Measurements from ENCODE around the gene CIITA.
"Not testable (repeated sequence)": the region's sequence is repeated elsewhere in the genome, so short reads cannot be mapped to it uniquely, and the experiment has no call there.

The CIITA gene

GRCh38 chr16:10918294-10919002, 41.4 kb downstream of the CIITA start:
- peak; percentile 87 for DNase-seq

- no peak for DNase-seq
Measured at GRCh38 chr16:10919003-10919351, 42.0 kb downstream of the CIITA start.

DNA sequence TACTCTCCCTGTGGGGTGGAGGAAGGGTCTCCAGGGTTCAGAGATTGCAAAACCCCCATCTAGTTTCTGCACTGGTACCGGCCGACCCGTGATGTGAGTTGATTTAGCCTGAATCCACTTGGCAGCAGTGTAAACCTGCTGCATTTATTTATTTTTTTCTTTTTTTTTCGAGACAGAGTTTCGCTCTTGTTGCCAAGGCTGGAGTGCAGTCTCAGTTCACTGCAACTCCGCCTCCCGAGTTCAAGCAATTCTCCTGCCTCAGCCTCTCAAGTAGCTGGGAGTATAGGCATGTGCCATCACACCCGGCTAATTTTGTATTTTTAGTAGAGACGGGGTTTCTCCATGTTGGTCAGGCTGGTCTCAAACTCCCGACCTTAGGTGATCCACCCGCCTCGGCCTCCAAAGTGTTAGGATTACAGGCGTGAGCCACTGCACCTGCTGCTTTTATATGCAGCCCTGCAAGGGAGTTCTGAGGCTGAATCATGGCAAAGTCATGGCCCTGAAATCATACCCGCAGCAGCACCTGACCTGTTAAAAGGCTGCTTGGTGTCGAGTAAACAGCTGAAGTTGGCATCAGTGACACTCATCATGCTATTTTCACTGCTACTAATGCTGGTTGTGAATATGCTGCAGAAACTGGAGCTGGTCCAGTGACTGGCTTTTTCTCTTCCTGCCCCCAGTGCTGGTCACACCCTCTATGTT, 43.9 kb downstream of the CIITA start:
- no peak for DNase-seq

- DNase-seq = no peak
Measured at GRCh38 chr16:10921536-10922327, 44.7 kb downstream of the CIITA start.

DNA sequence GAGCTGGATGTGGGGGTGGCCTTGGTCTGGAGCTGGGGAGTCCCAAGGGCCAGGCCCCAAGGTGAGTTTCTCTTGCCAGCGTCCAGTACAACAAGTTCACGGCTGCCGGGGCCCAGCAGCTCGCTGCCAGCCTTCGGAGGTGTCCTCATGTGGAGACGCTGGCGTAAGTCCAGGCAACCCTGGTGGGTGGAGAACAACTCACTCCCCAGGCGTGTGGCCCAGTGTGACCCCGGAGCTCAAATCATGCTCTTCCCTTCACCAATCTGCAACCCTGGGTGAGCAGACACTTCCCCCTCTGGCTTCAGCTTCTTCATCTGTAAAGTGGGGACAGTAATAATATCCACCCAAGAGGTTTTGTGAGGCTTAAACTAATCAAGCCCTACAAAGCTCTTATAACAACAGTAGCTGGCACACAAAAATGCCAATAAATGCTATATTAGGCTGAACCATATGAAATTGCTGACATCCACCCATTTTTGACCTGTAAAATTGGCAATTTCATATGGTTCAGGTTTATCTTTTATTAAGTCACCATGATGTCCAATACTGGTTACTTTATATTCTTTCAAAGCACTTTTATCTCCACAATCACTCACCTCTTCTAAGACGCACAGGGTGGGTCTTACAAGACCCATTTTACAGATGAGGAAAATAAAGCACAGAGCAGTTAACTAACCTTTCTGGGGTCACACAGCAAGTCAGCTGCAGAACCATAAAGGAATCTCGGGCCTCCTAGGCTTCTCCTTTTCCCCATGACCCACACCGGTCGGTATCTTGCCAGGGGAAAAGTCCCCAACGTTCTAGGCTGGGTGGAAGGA, 45.5 kb downstream of the CIITA start:
- DNase-seq = no peak

DNA sequence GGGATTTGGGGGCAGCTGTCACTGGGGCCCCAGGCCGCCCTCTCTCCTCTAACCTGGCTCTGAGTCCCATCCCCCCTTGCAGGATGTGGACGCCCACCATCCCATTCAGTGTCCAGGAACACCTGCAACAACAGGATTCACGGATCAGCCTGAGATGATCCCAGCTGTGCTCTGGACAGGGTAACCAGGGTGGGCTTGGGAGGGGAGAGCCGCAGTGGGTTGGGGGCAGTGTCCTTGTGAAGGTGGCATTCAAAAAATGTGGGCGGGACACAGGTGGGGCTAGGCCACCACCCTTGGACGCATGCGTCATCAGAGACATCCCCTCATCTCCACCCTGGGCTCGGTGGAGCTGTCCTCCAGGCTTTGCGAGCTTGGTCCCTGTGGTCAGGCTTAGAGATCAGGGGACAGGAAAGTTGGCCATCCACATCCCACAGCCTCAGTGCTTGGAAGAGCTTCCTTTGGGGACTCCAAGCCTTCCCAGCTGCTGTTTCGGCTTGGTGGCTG, 46.2 kb downstream of the CIITA start:
- no peak for DNase-seq

DNA sequence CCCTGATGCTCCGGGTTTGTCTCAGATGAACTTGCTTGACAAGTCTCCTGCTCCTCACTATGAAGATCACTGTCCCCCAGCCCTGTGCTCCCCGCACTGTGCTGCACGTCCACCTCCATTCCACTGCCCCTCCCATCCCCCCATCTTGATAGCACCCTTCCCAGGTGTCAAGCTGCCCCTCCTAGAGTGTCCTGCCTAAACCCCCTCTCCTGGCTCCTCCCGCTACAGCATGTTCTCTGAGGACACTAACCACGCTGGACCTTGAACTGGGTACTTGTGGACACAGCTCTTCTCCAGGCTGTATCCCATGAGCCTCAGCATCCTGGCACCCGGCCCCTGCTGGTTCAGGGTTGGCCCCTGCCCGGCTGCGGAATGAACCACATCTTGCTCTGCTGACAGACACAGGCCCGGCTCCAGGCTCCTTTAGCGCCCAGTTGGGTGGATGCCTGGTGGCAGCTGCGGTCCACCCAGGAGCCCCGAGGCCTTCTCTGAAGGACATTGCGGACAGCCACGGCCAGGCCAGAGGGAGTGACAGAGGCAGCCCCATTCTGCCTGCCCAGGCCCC, 46.7 kb downstream of the CIITA start:
- no peak for DNase-seq

DNA sequence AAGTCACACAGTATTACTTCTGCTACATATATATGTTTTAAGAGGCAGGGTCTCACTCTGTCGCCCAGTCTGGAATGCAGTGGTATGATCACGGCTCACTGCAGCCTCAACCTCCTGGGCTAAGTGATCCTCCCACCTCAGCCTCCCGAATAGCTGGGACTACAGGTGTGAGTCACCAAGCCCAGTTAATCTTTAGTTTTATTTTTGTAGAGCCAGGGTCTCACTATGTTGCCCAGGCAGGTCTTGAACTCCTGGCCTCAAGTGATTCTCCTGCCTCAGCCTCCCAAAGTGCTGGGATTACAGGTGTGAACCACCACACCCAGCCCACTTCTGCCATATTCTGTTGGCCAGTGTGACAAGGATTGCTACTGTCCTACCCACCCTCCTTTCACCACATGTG, 48.3 kb downstream of the CIITA start:
- not testable (repeated sequence) for DNase-seq

DNA sequence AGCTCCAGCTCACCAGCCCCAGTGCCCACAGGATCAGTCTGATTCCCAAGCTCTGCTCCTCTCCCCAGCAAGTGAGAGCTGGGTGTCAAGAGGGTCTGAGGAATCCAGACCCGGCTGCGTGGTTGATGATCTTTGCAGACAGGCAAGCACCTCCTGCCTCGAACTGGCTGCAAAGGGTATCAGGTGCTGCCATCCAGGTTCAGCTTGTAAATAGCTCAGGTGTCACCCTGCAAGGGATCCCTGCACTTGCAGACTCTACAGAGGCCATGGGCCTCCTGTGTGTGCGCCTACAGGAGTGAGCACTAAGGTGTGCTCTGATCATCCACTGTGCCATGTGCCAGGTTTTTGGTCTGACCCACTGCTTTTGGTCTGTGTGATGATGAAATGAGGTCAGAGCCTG, 49.1 kb downstream of the CIITA start:
- DNase-seq = no peak

DNA sequence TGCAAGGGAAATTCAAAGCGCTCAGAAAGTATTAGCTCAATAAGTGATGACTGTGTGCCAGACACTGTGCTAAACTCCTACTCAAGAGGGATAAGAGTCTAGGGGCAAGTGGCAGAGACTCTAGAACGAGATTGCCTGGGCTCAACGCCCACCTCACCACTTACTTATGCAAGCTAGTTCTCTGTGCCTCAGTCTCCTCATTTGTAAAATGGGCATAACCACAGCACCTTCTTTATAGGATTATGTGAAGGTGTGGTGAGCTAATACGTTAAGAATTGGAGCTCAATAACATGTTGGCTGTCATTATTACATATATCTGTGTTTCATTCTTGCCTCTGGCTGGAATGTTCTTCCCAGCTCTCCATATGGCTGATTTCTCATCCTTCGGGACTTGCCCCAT, 49.9 kb downstream of the CIITA start:
- DNase-seq = no peak

GRCh38 chr16:10927497-10928112, 50.6 kb downstream of the CIITA start:
- DNase-seq = no peak

DNA sequence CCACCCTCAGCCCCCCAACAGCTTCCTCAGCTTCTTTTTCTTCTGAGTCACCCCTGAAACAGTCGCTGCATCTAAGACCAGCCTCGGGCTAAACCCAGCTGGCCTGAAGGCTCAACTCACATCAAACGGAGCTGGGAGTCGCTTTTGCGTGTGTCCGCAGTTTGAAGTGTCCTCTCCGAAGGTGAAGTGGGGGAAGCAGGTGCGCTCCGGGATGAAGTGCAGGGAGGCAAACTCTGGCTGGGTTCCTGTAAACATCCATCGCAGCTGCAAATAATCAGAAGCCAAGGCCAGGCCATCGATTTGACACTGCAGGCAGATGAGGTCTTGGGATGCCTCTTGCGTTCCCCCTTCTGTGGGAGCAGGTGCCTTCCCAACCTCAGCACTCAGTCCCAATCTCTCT, 52.1 kb downstream of the CIITA start:
- DNase-seq = not testable (repeated sequence)

DNA sequence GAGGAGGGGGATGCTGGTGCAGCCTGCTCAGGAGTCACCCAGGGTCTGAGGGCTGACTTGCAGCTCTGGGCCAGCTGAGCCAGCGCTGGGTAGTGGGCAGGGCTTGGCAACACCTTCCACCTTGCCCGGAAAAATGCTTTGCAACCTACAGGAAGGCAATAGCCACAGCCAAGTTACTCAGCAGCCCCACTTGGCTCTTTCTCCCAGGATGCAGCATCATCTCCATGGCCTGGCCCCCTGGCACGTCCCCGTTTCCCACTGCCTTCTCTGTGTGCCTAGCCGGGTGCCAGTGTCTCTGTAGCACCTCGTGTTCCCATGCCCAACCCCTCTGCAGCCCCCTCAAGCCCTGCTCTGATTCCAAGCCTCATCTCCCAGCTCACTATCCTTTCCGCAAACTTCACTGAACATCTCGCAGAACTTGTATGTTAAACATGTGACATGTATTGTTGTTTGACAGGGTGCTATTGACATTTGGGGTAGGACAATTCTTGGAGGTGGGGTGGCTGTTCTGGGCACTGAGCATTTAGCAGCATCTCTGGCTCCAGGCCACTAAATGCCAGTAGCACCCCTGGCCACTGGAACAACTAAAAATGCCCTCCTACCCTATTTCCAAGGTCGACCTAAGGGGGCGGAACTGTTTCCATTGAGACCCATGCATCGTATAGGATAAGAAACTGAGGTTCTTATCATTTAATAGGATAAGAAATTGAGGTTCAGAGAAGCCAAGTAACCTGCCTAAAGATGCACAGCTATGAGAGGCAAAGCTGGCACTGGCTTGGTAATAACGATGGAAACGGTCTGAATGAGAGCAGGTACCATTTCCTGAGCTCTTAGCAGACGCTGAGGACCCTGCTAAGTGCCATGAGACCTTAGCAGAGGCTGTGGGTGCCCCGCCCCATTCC, 53.1 kb downstream of the CIITA start:
- no peak for DNase-seq

GRCh38 chr16:10930755-10931093, 53.7 kb downstream of the CIITA start:
- no peak for DNase-seq

GRCh38 chr16:10931134-10931533, 54.1 kb downstream of the CIITA start:
- no peak for DNase-seq

- no peak for DNase-seq
Measured at GRCh38 chr16:10931977-10932632, 55.1 kb downstream of the CIITA start.

DNA sequence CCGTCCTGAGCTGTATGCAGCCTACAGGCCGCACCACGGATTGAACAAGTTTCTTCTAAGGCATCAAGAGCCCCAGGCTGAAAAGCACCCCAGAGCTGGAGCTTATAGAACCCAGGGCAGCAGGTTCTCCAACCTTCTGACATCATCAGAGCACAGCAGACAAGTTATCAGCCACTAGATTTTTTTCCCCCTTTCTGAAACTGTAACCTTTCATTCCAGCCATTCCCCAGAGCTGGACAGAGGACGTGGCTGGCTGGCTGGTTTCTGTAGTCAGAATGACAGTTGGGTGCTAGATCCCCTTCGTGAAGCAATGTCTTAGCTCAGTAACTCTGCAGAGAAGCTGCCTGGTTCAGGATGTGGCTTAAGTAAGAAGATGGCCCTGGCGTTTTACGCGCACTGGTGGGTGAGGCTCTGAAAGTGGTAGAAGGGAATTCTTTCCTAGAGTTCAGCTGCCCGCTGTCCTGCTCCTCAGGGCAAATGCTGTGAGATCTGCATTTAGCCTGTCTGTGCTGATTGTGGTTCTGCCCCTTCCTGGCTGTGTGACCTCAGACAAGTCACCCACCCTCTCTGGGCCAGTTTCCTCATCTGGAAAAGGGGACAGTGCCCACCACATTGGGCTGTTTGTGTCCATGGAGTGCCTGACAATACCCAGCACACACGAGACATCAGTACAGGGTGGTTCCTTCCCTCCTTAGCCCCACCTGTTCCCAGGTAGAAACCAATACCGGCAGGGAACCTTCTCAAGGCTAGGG, 56.1 kb downstream of the CIITA start:
- no peak for DNase-seq

DNA sequence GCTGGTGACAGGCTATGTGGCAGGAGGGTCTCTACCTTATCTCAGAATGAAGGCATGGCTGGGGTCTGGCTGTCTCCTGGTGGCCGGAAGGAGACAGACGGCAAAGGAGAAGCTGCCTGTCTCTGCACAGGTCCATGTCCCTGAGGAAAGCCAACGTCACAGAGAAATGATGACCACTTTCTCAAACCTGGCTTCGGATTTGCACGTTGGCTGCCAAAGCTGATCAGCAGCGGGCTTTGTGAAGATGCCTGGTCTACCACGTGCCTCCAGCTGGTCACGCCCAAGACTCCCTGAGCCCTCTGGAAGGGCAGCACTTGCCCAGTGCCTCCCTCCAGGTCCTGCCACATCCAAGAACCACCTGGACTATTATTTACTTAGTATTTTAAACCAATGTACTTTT, 56.9 kb downstream of the CIITA start:
- no peak for DNase-seq

- DNase-seq = no peak
Measured at GRCh38 chr16:10934325-10935107, 57.5 kb downstream of the CIITA start.

Data from fibroblast of skin of back (primary cell).